Measurements from ENCODE around the gene ZNF678.
"Not testable (repeated sequence)": the region's sequence is repeated elsewhere in the genome, so short reads cannot be mapped to it uniquely, and the experiment has no call there.

Gene ZNF678

GRCh38 chr1:227562037-227562436, 1.3 kb upstream of the ZNF678 start:
- Mint-ChIP-seq H3K9me3 (peaks cover 12% of the 10 kb centered on the region), H3K4me3 (no peak overlapping the region), H3K36me3 (ENCODE audit: low read depth) (peaks cover 16% of the 10 kb centered on the region)

GRCh38 chr1:227562933-227563323, 428 bp upstream of the ZNF678 start:
- Mint-ChIP-seq H3K27me3 (peaks cover 28% of the 10 kb centered on the region), H3K36me3 (ENCODE audit: low read depth) (peaks cover 22% of the 10 kb centered on the region), H3K4me1 (ENCODE audit: low read depth) (peaks cover 33% of the 10 kb centered on the region), H3K4me3 (peak overlapping the region; percentile 91), H3K9me3 (peaks cover 12% of the 10 kb centered on the region), H3K27ac (peak overlapping the region; percentile 87)

More at GRCh38 chr1:227562037-227562436, 1.3 kb upstream of the ZNF678 start:
- Mint-ChIP-seq H3K27ac (no peak overlapping the region), H3K4me1 (ENCODE audit: low read depth) (peaks cover 32% of the 10 kb centered on the region), H3K27me3 (peaks cover 37% of the 10 kb centered on the region)

GRCh38 chr1:227567256-227567655, 3.9 kb downstream of the ZNF678 start:
- Mint-ChIP-seq H3K27me3 (peaks cover 2% of the 10 kb centered on the region), H3K36me3 (ENCODE audit: low read depth) (peaks cover 24% of the 10 kb centered on the region), H3K27ac (no peak overlapping the region), H3K4me1 (ENCODE audit: low read depth) (peaks cover 42% of the 10 kb centered on the region), H3K9me3 (peaks cover 2% of the 10 kb centered on the region), H3K4me3 (no peak overlapping the region)

GRCh38 chr1:227568593-227568992, 5.2 kb downstream of the ZNF678 start:
- H3K27me3 Mint-ChIP-seq, result no peaks in the 10 kb centered on the region
- H3K4me3 Mint-ChIP-seq, result no peak overlapping the region
- no peak overlapping the region for H3K27ac Mint-ChIP-seq
- peaks cover 24% of the 10 kb centered on the region for H3K36me3 Mint-ChIP-seq (ENCODE audit: low read depth)
- H3K4me1 Mint-ChIP-seq (ENCODE audit: low read depth), result peaks cover 37% of the 10 kb centered on the region
- H3K9me3 Mint-ChIP-seq, result peaks cover under 1% of the 10 kb centered on the region

GRCh38 chr1:227572752-227573151, 9.4 kb downstream of the ZNF678 start:
- Mint-ChIP-seq H3K36me3 (ENCODE audit: low read depth) (peaks cover 51% of the 10 kb centered on the region), H3K27ac (no peak overlapping the region), H3K4me1 (ENCODE audit: low read depth) (peaks cover 16% of the 10 kb centered on the region), H3K9me3 (peaks cover 30% of the 10 kb centered on the region), H3K27me3 (no peaks in the 10 kb centered on the region), H3K4me3 (no peak overlapping the region)

GRCh38 chr1:227574926-227575325, 11.6 kb downstream of the ZNF678 start:
- peaks cover 42% of the 10 kb centered on the region for H3K9me3 Mint-ChIP-seq
- H3K36me3 Mint-ChIP-seq (ENCODE audit: low read depth), result peaks cover 48% of the 10 kb centered on the region
- peaks cover 4% of the 10 kb centered on the region for H3K4me1 Mint-ChIP-seq (ENCODE audit: low read depth)
- H3K27ac Mint-ChIP-seq, result no peak overlapping the region
- H3K27me3 Mint-ChIP-seq, result no peaks in the 10 kb centered on the region
- H3K4me3 Mint-ChIP-seq, result no peak overlapping the region

GRCh38 chr1:227576189-227576588, 12.8 kb downstream of the ZNF678 start:
- peaks cover 48% of the 10 kb centered on the region for H3K36me3 Mint-ChIP-seq (ENCODE audit: low read depth)
- peaks cover 42% of the 10 kb centered on the region for H3K9me3 Mint-ChIP-seq
- no peak overlapping the region for H3K4me3 Mint-ChIP-seq
- H3K27ac Mint-ChIP-seq, result no peak overlapping the region
- H3K27me3 Mint-ChIP-seq, result no peaks in the 10 kb centered on the region
- H3K4me1 Mint-ChIP-seq (ENCODE audit: low read depth), result no peaks in the 10 kb centered on the region

GRCh38 chr1:227577500-227577899, 14.1 kb downstream of the ZNF678 start:
- Mint-ChIP-seq H3K36me3 (ENCODE audit: low read depth) (peaks cover 52% of the 10 kb centered on the region), H3K4me1 (ENCODE audit: low read depth) (no peaks in the 10 kb centered on the region), H3K27ac (no peak overlapping the region), H3K27me3 (no peaks in the 10 kb centered on the region), H3K4me3 (no peak overlapping the region), H3K9me3 (peaks cover 42% of the 10 kb centered on the region)

- peaks cover 58% of the 10 kb centered on the region for H3K36me3 Mint-ChIP-seq (ENCODE audit: low read depth)
- no peaks in the 10 kb centered on the region for H3K4me1 Mint-ChIP-seq (ENCODE audit: low read depth)
- H3K27ac Mint-ChIP-seq, result no peak overlapping the region
- no peaks in the 10 kb centered on the region for H3K27me3 Mint-ChIP-seq
- no peak overlapping the region for H3K4me3 Mint-ChIP-seq
- peaks cover 26% of the 10 kb centered on the region for H3K9me3 Mint-ChIP-seq
Measured at GRCh38 chr1:227583354-227583753, 20.0 kb downstream of the ZNF678 start.

- no peak overlapping the region for H3K27ac Mint-ChIP-seq
- peaks cover 88% of the 10 kb centered on the region for H3K36me3 Mint-ChIP-seq (ENCODE audit: low read depth)
- no peak overlapping the region for H3K4me3 Mint-ChIP-seq
- no peaks in the 10 kb centered on the region for H3K27me3 Mint-ChIP-seq
- H3K9me3 Mint-ChIP-seq, result peaks cover 35% of the 10 kb centered on the region
- no peaks in the 10 kb centered on the region for H3K4me1 Mint-ChIP-seq (ENCODE audit: low read depth)
Measured at GRCh38 chr1:227586733-227587132, 23.4 kb downstream of the ZNF678 start.

- Mint-ChIP-seq H3K27ac (no peak overlapping the region), H3K4me3 (no peak overlapping the region), H3K36me3 (ENCODE audit: low read depth) (peaks cover 91% of the 10 kb centered on the region), H3K9me3 (peaks cover 35% of the 10 kb centered on the region), H3K4me1 (ENCODE audit: low read depth) (no peaks in the 10 kb centered on the region), H3K27me3 (no peaks in the 10 kb centered on the region)
Measured at GRCh38 chr1:227587968-227588367, 24.6 kb downstream of the ZNF678 start.

GRCh38 chr1:227588769-227589168, 25.4 kb downstream of the ZNF678 start:
- Mint-ChIP-seq H3K36me3 (ENCODE audit: low read depth) (peaks cover 94% of the 10 kb centered on the region), H3K9me3 (peaks cover 40% of the 10 kb centered on the region)
- not testable (repeated sequence) for H3K4me1 Mint-ChIP-seq (ENCODE audit: low read depth); H3K27ac Mint-ChIP-seq; H3K27me3 Mint-ChIP-seq; H3K4me3 Mint-ChIP-seq

GRCh38 chr1:227589777-227590176, 26.4 kb downstream of the ZNF678 start:
- Mint-ChIP-seq H3K9me3 (peaks cover 40% of the 10 kb centered on the region), H3K36me3 (ENCODE audit: low read depth) (peaks cover 91% of the 10 kb centered on the region)
- not testable (repeated sequence) for H3K4me1 Mint-ChIP-seq (ENCODE audit: low read depth); H3K27me3 Mint-ChIP-seq; H3K27ac Mint-ChIP-seq; H3K4me3 Mint-ChIP-seq

GRCh38 chr1:227596222-227596621, 32.9 kb downstream of the ZNF678 start:
- H3K9me3 Mint-ChIP-seq, result peaks cover 45% of the 10 kb centered on the region
- H3K36me3 Mint-ChIP-seq (ENCODE audit: low read depth), result peaks cover 78% of the 10 kb centered on the region
- H3K27ac Mint-ChIP-seq; H3K27me3 Mint-ChIP-seq; H3K4me3 Mint-ChIP-seq; H3K4me1 Mint-ChIP-seq (ENCODE audit: low read depth): not testable (repeated sequence)

- H3K27me3 Mint-ChIP-seq, result no peaks in the 10 kb centered on the region
- H3K9me3 Mint-ChIP-seq, result peaks cover 29% of the 10 kb centered on the region
- no peaks in the 10 kb centered on the region for H3K4me1 Mint-ChIP-seq (ENCODE audit: low read depth)
- H3K4me3 Mint-ChIP-seq, result no peak overlapping the region
- H3K36me3 Mint-ChIP-seq (ENCODE audit: low read depth), result peaks cover 70% of the 10 kb centered on the region
- no peak overlapping the region for H3K27ac Mint-ChIP-seq
Measured at GRCh38 chr1:227603327-227603726, 40.0 kb downstream of the ZNF678 start.

- peaks cover 69% of the 10 kb centered on the region for H3K36me3 Mint-ChIP-seq (ENCODE audit: low read depth)
- H3K4me1 Mint-ChIP-seq (ENCODE audit: low read depth), result no peaks in the 10 kb centered on the region
- peaks cover 22% of the 10 kb centered on the region for H3K9me3 Mint-ChIP-seq
- H3K27me3 Mint-ChIP-seq, result no peaks in the 10 kb centered on the region
- H3K4me3 Mint-ChIP-seq, result no peak overlapping the region
- H3K27ac Mint-ChIP-seq, result no peak overlapping the region
Measured at GRCh38 chr1:227604446-227604845, 41.1 kb downstream of the ZNF678 start.
